ENCODE measurements around the gene PLAC1.

The PLAC1 gene

GRCh38 chrX:134683351-134684005, 25.2 kb upstream of the PLAC1 start:
- no peak overlapping the region for H3K4me3 ChIP-seq (ENCODE audit: low read depth, low read length)
- DNase-seq (ENCODE audit: low read depth, low spot score): no peak
- CTCF ChIA-PET: no interaction called here
- TF ChIP-seq CTCF (IDR thresholded peaks at IDR 0.05; ENCODE audit: insufficient read depth, low read length, missing control alignments): no peak
- POLR2A ChIA-PET: interaction anchor here (0.5 kb wide), 1 partner anchor 91 kb away, joined by 3 read pairs; no protein-coding TSS in a partner anchor

GRCh38 chrX:134682081-134682480, 23.8 kb upstream of the PLAC1 start:
- ChIA-PET POLR2A (no interaction called here), CTCF (no interaction called here)
- no peak for DNase-seq (ENCODE audit: low read depth, low spot score)
- H3K4me3 ChIP-seq (ENCODE audit: low read depth, low read length): no peak overlapping the region
- no peak for TF ChIP-seq CTCF (IDR thresholded peaks at IDR 0.05; ENCODE audit: insufficient read depth, low read length, missing control alignments)

GRCh38 chrX:134679644-134680043, 21.4 kb upstream of the PLAC1 start:
- DNase-seq (ENCODE audit: low read depth, low spot score): no peak
- TF ChIP-seq CTCF (IDR thresholded peaks at IDR 0.05; ENCODE audit: insufficient read depth, low read length, missing control alignments): no peak
- CTCF ChIA-PET: no interaction called here
- POLR2A ChIA-PET: interaction anchor here (0.6 to 0.7 kb wide), 2 partner anchors 54 to 219 kb away, joined by 3 to 4 read pairs; no protein-coding TSS in a partner anchor
- no peak overlapping the region for H3K4me3 ChIP-seq (ENCODE audit: low read depth, low read length)

- TF ChIP-seq CTCF (IDR thresholded peaks at IDR 0.05; ENCODE audit: insufficient read depth, low read length, missing control alignments): no peak
- ChIA-PET CTCF (no interaction called here), POLR2A (interaction anchor here (0.6 to 0.7 kb wide), 2 partner anchors 54 to 219 kb away, joined by 3 to 4 read pairs; no protein-coding TSS in a partner anchor)
- no peak for DNase-seq (ENCODE audit: low read depth, low spot score)
- no peak overlapping the region for H3K4me3 ChIP-seq (ENCODE audit: low read depth, low read length)
Observed at GRCh38 chrX:134679221-134679620, 20.9 kb upstream of the PLAC1 start.

- CTCF ChIA-PET: no interaction called here
- TF ChIP-seq CTCF (IDR thresholded peaks at IDR 0.05; ENCODE audit: insufficient read depth, low read length, missing control alignments): no peak
- no peak for DNase-seq (ENCODE audit: low read depth, low spot score)
- H3K4me3 ChIP-seq (ENCODE audit: low read depth, low read length): no peak overlapping the region
- POLR2A ChIA-PET: no interaction called here
Observed at GRCh38 chrX:134677332-134677731, 19.1 kb upstream of the PLAC1 start.

GRCh38 chrX:134676436-134676835, 18.2 kb upstream of the PLAC1 start:
- DNase-seq (ENCODE audit: low read depth, low spot score): no peak
- CTCF ChIA-PET: no interaction called here
- TF ChIP-seq CTCF (IDR thresholded peaks at IDR 0.05; ENCODE audit: insufficient read depth, low read length, missing control alignments): no peak
- no peak overlapping the region for H3K4me3 ChIP-seq (ENCODE audit: low read depth, low read length)
- POLR2A ChIA-PET: no interaction called here

Measured in AG04449 (cell line).